ENCODE measurements around the gene FAM228B. TPM values are rescaled to one million over a fixed set of nuclear protein-coding genes. Genes with fewer than 3 reads are reported as not detected.

FAM228B gene
- total and polyA plus RNA-seq, 2 donors from 2014 or later = 23.2 to 35.2 TPM

DNA sequence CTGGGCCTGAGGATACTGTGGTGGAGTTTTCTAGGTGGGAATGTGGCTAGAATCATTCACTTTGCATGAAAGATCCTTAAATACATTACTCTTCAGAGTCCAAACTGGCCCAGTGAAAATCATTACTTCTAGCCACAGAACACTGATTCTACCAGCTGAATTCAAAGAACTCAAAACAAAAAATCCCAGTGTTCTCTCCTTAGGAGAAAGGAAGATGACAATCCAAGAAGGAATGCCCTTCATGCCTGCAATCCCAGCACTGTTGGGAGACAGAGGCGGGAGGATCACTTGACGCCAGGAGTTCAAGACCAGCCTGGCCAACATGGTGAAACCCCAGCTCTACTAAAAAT is 86.8 kb downstream of the FAM228B start:
- Histone ChIP-seq H3K9ac (ENCODE audit: low read length in 3 of 3) (no peak overlapping the region), H3K4me1 (ENCODE audit: control insufficient read depth in 2 of 3, insufficient read depth in 2 of 3, low read depth in 1 of 3, low read length in 3 of 3) (no peaks in the 10 kb centered on the region), H3K27me3 (ENCODE audit: control insufficient read depth, insufficient read depth, low read length) (no peaks in the 10 kb centered on the region), H3K36me3 (ENCODE audit: control insufficient read depth in 2 of 3, insufficient read depth in 3 of 3, low read length in 3 of 3) (peaks cover 0 to 53% (median 29%) of the 10 kb centered on the region in 3 donors), H3K27ac (ENCODE audit: low read depth in 2 of 2, low read length in 2 of 2) (no peak overlapping the region), H3K9me3 (ENCODE audit: control insufficient read depth in 2 of 3, insufficient read depth in 1 of 3, low read length in 3 of 3) (no peaks in the 10 kb centered on the region), H3K4me3 (ENCODE audit: low read length in 3 of 3) (no peak overlapping the region)
- no peak for FAIRE-seq
- TF ChIP-seq, protein P1, sequence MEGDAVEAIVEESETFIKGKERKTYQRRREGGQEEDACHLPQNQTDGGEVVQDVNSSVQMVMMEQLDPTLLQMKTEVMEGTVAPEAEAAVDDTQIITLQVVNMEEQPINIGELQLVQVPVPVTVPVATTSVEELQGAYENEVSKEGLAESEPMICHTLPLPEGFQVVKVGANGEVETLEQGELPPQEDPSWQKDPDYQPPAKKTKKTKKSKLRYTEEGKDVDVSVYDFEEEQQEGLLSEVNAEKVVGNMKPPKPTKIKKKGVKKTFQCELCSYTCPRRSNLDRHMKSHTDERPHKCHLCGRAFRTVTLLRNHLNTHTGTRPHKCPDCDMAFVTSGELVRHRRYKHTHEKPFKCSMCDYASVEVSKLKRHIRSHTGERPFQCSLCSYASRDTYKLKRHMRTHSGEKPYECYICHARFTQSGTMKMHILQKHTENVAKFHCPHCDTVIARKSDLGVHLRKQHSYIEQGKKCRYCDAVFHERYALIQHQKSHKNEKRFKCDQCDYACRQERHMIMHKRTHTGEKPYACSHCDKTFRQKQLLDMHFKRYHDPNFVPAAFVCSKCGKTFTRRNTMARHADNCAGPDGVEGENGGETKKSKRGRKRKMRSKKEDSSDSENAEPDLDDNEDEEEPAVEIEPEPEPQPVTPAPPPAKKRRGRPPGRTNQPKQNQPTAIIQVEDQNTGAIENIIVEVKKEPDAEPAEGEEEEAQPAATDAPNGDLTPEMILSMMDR (IDR thresholded peaks at IDR 0.05; ENCODE audit: borderline replicate concordance, extremely low read depth, insufficient read depth) = no peak
- no peak for DNase-seq
- intact Hi-C loops (cut with DNase I) = no loop called here

GRCh38 chr2:24210723-24211122 is 87.5 kb downstream of the FAM228B start:
- H3K36me3 ChIP-seq (ENCODE audit: control insufficient read depth in 2 of 3, insufficient read depth in 3 of 3, low read length in 3 of 3) = peaks cover 0 to 49% (median 27%) of the 10 kb centered on the region in 3 donors
- no peak overlapping the region for H3K9ac ChIP-seq (ENCODE audit: low read length in 3 of 3)
- no peaks in the 10 kb centered on the region for H3K9me3 ChIP-seq (ENCODE audit: control insufficient read depth in 2 of 3, insufficient read depth in 1 of 3, low read length in 3 of 3)
- H3K4me3 ChIP-seq (ENCODE audit: low read length in 3 of 3) = no peak overlapping the region
- DNase-seq = no peak
- TF ChIP-seq, protein P1 (IDR thresholded peaks at IDR 0.05; ENCODE audit: borderline replicate concordance, extremely low read depth, insufficient read depth) = no peak
- FAIRE-seq = no peak
- no peaks in the 10 kb centered on the region for H3K27me3 ChIP-seq (ENCODE audit: control insufficient read depth, insufficient read depth, low read length)
- no peak overlapping the region for H3K27ac ChIP-seq (ENCODE audit: low read depth in 2 of 2, low read length in 2 of 2)
- no peaks in the 10 kb centered on the region for H3K4me1 ChIP-seq (ENCODE audit: control insufficient read depth in 2 of 3, insufficient read depth in 2 of 3, low read depth in 1 of 3, low read length in 3 of 3)
- intact Hi-C loops (cut with DNase I) = no loop called here

GRCh38 chr2:24211408-24211807 is 88.1 kb downstream of the FAM228B start:
- TF ChIP-seq, protein P1 (IDR thresholded peaks at IDR 0.05; ENCODE audit: borderline replicate concordance, extremely low read depth, insufficient read depth) = no peak
- FAIRE-seq (no peak), DNase-seq (no peak)
- Histone ChIP-seq H3K27ac (ENCODE audit: low read depth in 2 of 2, low read length in 2 of 2) (no peak overlapping the region), H3K9ac (ENCODE audit: low read length in 3 of 3) (no peak overlapping the region), H3K36me3 (ENCODE audit: control insufficient read depth in 2 of 3, insufficient read depth in 3 of 3, low read length in 3 of 3) (peaks cover 0 to 46% (median 29%) of the 10 kb centered on the region in 3 donors), H3K9me3 (ENCODE audit: control insufficient read depth in 2 of 3, insufficient read depth in 1 of 3, low read length in 3 of 3) (no peaks in the 10 kb centered on the region), H3K4me3 (ENCODE audit: low read length in 3 of 3) (no peak overlapping the region), H3K27me3 (ENCODE audit: control insufficient read depth, insufficient read depth, low read length) (no peaks in the 10 kb centered on the region), H3K4me1 (ENCODE audit: control insufficient read depth in 2 of 3, insufficient read depth in 2 of 3, low read depth in 1 of 3, low read length in 3 of 3) (no peaks in the 10 kb centered on the region)
- intact Hi-C loops (cut with DNase I) = no loop called here

GRCh38 chr2:24214880-24215279 is 91.6 kb downstream of the FAM228B start:
- Histone ChIP-seq H3K27ac (ENCODE audit: low read depth in 2 of 2, low read length in 2 of 2) (no peak overlapping the region), H3K4me3 (ENCODE audit: low read length in 3 of 3) (no peak overlapping the region), H3K9me3 (ENCODE audit: control insufficient read depth in 2 of 3, insufficient read depth in 1 of 3, low read length in 3 of 3) (no peaks in the 10 kb centered on the region), H3K27me3 (ENCODE audit: control insufficient read depth, insufficient read depth, low read length) (no peaks in the 10 kb centered on the region), H3K9ac (ENCODE audit: low read length in 3 of 3) (no peak overlapping the region), H3K4me1 (ENCODE audit: control insufficient read depth in 2 of 3, insufficient read depth in 2 of 3, low read depth in 1 of 3, low read length in 3 of 3) (no peaks in the 10 kb centered on the region), H3K36me3 (ENCODE audit: control insufficient read depth in 2 of 3, insufficient read depth in 3 of 3, low read length in 3 of 3) (peaks cover 0 to 28% (median 27%) of the 10 kb centered on the region in 3 donors)
- FAIRE-seq (no peak), DNase-seq (no peak)
- intact Hi-C loops (cut with DNase I) = no loop called here
- TF ChIP-seq, protein P1 (IDR thresholded peaks at IDR 0.05; ENCODE audit: borderline replicate concordance, extremely low read depth, insufficient read depth) = no peak
